SK-N-MC (cell line): ENCODE data around the gene ABHD2.

Experiments used
- EZH2 ChIP-seq: fragments of 200-600 bp; sonication (generic); IDR thresholded peaks from one replicate; pipeline ENCODE4 v1.6.1; 2017; ENCODE audit warnings: antibody characterized with exemption
- POLR2AphosphoS5 ChIP-seq: IDR thresholded peaks from 2 replicates; pipeline ENCODE4 v1.6.1; 2012; ENCODE audit warnings: mild to moderate bottlenecking, low read depth, low read length, borderline replicate concordance

DNA sequence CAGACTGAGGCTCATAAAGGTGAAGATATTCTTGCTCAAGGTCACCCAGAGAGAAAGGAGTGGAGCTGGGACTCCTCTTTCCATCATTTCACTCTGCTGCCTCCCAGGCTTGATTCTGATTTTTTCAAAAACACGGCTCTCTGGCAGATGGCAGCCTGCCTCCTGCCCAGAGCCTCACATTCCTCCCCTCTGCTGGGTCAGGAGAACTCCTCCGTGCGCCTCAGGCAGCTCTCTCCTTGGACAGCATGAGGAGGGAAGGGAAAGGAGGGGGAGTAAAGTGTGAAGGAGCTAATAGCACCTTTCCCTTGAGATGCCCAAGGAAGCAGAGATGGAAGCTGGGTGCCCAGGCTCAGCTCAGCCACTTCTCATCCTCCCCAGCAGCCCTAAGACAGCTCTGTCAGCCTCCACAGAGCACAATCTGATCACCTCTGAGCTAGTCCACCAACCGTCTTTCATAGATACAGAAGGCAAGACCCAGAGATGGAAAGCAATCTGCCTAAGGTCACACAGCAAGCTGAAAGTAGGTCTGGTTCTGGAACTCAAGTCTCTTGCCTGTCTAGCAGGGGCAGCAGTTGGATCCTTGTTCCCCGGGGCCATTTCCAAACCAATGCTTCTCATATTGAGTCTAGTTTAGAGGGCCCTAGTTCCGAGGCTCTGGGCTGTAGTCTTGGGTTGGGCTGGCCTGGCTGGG is 129.6 kb downstream of the ABHD2 start:
- TF ChIP-seq EZH2: no peak
- TF ChIP-seq POLR2AphosphoS5: no peak
